Keratinocyte (primary cell): Measurements from ENCODE around the gene CLIP4. TPM values are rescaled to one million over a fixed set of nuclear protein-coding genes. Genes with fewer than 3 reads are reported as not detected.
A peak's percentile ranks its signal among the peaks of the same experiment; 100 is the strongest.

Source experiments
- DNase-seq: peaks from one replicate; pipeline ENCODE4 v3.0.0-alpha.2; 2011; ENCODE audit warnings: low read depth, missing footprints, low spot score
- FAIRE-seq: peaks from 2 replicates; lab custom pipeline; 2011; peaks lifted over from hg19 to GRCh38; lab: Jason Lieb, UNC
- H2AFZ ChIP-seq: 2 replicates; pipeline ENCODE4 v1.6.0; 2012; ENCODE audit warnings: low read length, control low read depth, inconsistent platforms; ENCODE audit not compliant: control insufficient read depth
- H3K27ac ChIP-seq: 2 replicates; pipeline ENCODE4 v1.5.1; 2011; ENCODE audit warnings: low read length; ENCODE audit not compliant: control insufficient read depth, insufficient read depth
- H3K27me3 ChIP-seq: 3 replicates; pipeline ENCODE4 v1.6.0; 2011; ENCODE audit warnings: low read length; ENCODE audit not compliant: control insufficient read depth, insufficient read depth; ENCODE audit errors: extremely low read depth
- H3K36me3 ChIP-seq, 2 experiments: 2 replicates in 1 of 2; 3 replicates in 1 of 2; pipeline ENCODE4 v1.5.1; 2011; ENCODE audit warnings: low read length in 2 of 2, mild to moderate bottlenecking in 1 of 2; ENCODE audit not compliant: control insufficient read depth in 2 of 2, insufficient read depth in 2 of 2; ENCODE audit errors: extremely low read depth in 1 of 2
- H3K4me1 ChIP-seq: 3 replicates; pipeline ENCODE4 v1.5.1; 2011; ENCODE audit warnings: low read length; ENCODE audit not compliant: control insufficient read depth, insufficient read depth; ENCODE audit errors: extremely low read depth
- H3K4me2 ChIP-seq: 3 replicates; pipeline ENCODE4 v1.6.0; 2011; ENCODE audit warnings: low read depth, low read length; ENCODE audit not compliant: control insufficient read depth, insufficient read depth; ENCODE audit errors: extremely low read depth
- H3K4me3 ChIP-seq, 3 experiments: fragments of 200-600 bp in 1 of 3; sonication (generic) in 1 of 3; 2 replicates in 2 of 3; 3 replicates in 1 of 3; pipeline ENCODE4 v1.5.1; 2011 to 2016; ENCODE audit warnings: low read length in 3 of 3, mild to moderate bottlenecking in 3 of 3, control low read depth in 2 of 3, inconsistent platforms in 1 of 3, low read depth in 1 of 3, mixed read lengths in 1 of 3, mixed run types in 1 of 3, moderate library complexity in 1 of 3; ENCODE audit not compliant: control insufficient read depth in 2 of 3, insufficient read depth in 2 of 3; ENCODE audit errors: extremely low read depth in 1 of 3
- H3K79me2 ChIP-seq: 2 replicates; pipeline ENCODE4 v1.6.0; 2012; ENCODE audit warnings: low read length; ENCODE audit not compliant: control insufficient read depth, insufficient read depth
- H3K9ac ChIP-seq: 3 replicates; pipeline ENCODE4 v1.6.0; 2011; ENCODE audit warnings: low read length; ENCODE audit not compliant: control insufficient read depth, insufficient read depth; ENCODE audit errors: extremely low read depth
- H3K9me1 ChIP-seq: 3 replicates; pipeline ENCODE4 v1.6.0; 2011; ENCODE audit warnings: low read length; ENCODE audit not compliant: control insufficient read depth, insufficient read depth; ENCODE audit errors: extremely low read depth
- H3K9me3 ChIP-seq: 2 replicates; pipeline ENCODE4 v1.5.1; 2012; ENCODE audit warnings: low read depth, low read length; ENCODE audit not compliant: control insufficient read depth
- H4K20me1 ChIP-seq: 3 replicates; pipeline ENCODE4 v1.6.0; 2011; ENCODE audit warnings: low read length; ENCODE audit not compliant: control insufficient read depth, insufficient read depth; ENCODE audit errors: extremely low read depth
- CTCF ChIP-seq, 3 experiments: IDR thresholded peaks in 1 of 3; conservative IDR thresholded peaks in 1 of 3; optimal IDR thresholded peaks in 1 of 3; 2 replicates in 2 of 3; 3 replicates in 1 of 3; pipeline versions ENCODE3 to v1.5.1; 2011; ENCODE audit warnings: low read length in 3 of 3, mild to moderate bottlenecking in 3 of 3, moderate library complexity in 2 of 3, control low read depth in 1 of 3, inconsistent platforms in 1 of 3; ENCODE audit not compliant: insufficient read depth in 2 of 3; ENCODE audit errors: extremely low read depth in 1 of 3
- EZH2 ChIP-seq: IDR thresholded peaks from one replicate; pipeline ENCODE4 v1.6.1; 2012; ENCODE audit warnings: inconsistent platforms, mild to moderate bottlenecking, low read length, moderate library complexity
- dilution Hi-C: fragments of 300-500 bp; cut with MboI; formaldehyde crosslinking; loops from one replicate; pipeline ENCODE4 v1.7.0; 2020; ENCODE audit warnings: low sequenced_read_pairs; ENCODE audit not compliant: extremely low pct_ligation_motif_present
- polyA minus RNA-seq, 3 experiments: library from RNA; depleted of rRNA, polyadenylated mRNA; stranded (reverse); fragments of >200 nt; gene quantifications; 1 replicate in 1 of 3; 2 replicates in 1 of 3; 3 replicates in 1 of 3; pipeline ENCODE4 v1.2.3, GENCODE V29; 2011
- polyA plus RNA-seq, 5 experiments: library from polyadenylated mRNA; depleted of rRNA in 3 of 5; stranded (reverse) in 3 of 5; stranded (forward) in 1 of 5; unstranded in 1 of 5; fragments of >200 nt; gene quantifications; 1 replicate in 1 of 5; 2 replicates in 3 of 5; 3 replicates in 1 of 5; pipeline versions ENCODE4 v1.2.1 to v1.2.3, GENCODE V29; 2011 to 2012; ENCODE audit warnings: missing spikeins in 2 of 5, low read depth in 1 of 5, low replicate concordance in 1 of 5

Gene CLIP4
- polyA plus RNA-seq (32.1 to 51.3 TPM (median 46.6 TPM) in 3 replicates), polyA minus RNA-seq (14.5 to 68.6 TPM (median 67.0 TPM) in 3 replicates)
- polyA plus RNA-seq (2011; ENCODE audit: low read depth), result 73.0 TPM
- polyA plus RNA-seq (2011; cell fraction: cytosol; rRNA removed), result 25.9 and 51.5 TPM in 2 replicates
- 59.3 and 81.4 TPM in 2 replicates for polyA plus RNA-seq (2011; cell fraction: nucleus; rRNA removed)
- polyA plus RNA-seq (2012; ENCODE audit: low replicate concordance), result 24.0 and 55.6 TPM in 2 replicates
- 26.7 TPM for polyA minus RNA-seq (2011; cell fraction: cytosol; rRNA and poly(A)+ RNA removed)
- polyA minus RNA-seq (2011; cell fraction: nucleus; rRNA and poly(A)+ RNA removed), result 60.5 and 97.9 TPM in 2 replicates

GRCh38 chr2:29114946-29115609, at the start of gene CLIP4:
Gene CLIP4 (plus strand): TSS chr2:29115415. CDS start chr2:29121389, 5,974 bp downstream.
- Histone ChIP-seq H3K9ac (peak within 1 kb of the TSS; percentile 85), H3K36me3 (peaks cover 0 to 1% of the 10 kb centered on the region in 2 experiments), H3K27ac (peak within 1 kb of the TSS; percentile 99), H3K4me1 (peaks cover 63% of the 10 kb centered on the region), H3K4me3 (peak within 1 kb of the TSS; percentile 62 to 95 (median 67)), H2AFZ (peak within 1 kb of the TSS; percentile 70), H4K20me1 (no peaks in the 10 kb centered on the region), H3K9me3 (no peaks in the 10 kb centered on the region), H3K27me3 (no peaks in the 10 kb centered on the region), H3K79me2 (peaks cover 12% of the 10 kb centered on the region), H3K4me2 (peak within 1 kb of the TSS; percentile 100), H3K9me1 (no peaks in the 10 kb centered on the region)
- DNase-seq (no peak), FAIRE-seq (no peak)
- TF ChIP-seq CTCF (optimal IDR thresholded peaks at IDR 0.05 in 1 of 3, IDR thresholded peaks at IDR 0.05 in 1 of 3, conservative IDR thresholded peaks at IDR 0.05 in 1 of 3; ENCODE audit: extremely low read depth in 1 of 3, insufficient read depth in 2 of 3, low read length in 3 of 3), result no peak
- no peak for TF ChIP-seq EZH2
- dilution Hi-C loops, result no loop called here

- DNase-seq, result peak; percentile 73
- no peaks in the 10 kb centered on the region for H3K36me3 ChIP-seq
- H3K9me1 ChIP-seq, result no peaks in the 10 kb centered on the region
- H3K4me3 ChIP-seq, result peak overlapping the region in 1 of 3 experiments; percentile 9
- peak overlapping the region; percentile 83 for H3K27ac ChIP-seq
- FAIRE-seq, result no peak
- dilution Hi-C loops, result loop anchor here (25.0 kb wide), 1 partner anchor 121 kb away; no protein-coding TSS in a partner anchor
- no peaks in the 10 kb centered on the region for H3K9me3 ChIP-seq
- H3K9ac ChIP-seq, result peak overlapping the region; percentile 33
- no peaks in the 10 kb centered on the region for H4K20me1 ChIP-seq
- H3K4me1 ChIP-seq, result peaks cover 54% of the 10 kb centered on the region
- H2AFZ ChIP-seq, result peak overlapping the region; percentile 70
- TF ChIP-seq CTCF (optimal IDR thresholded peaks at IDR 0.05 in 1 of 3, IDR thresholded peaks at IDR 0.05 in 1 of 3, conservative IDR thresholded peaks at IDR 0.05 in 1 of 3; ENCODE audit: extremely low read depth in 1 of 3, insufficient read depth in 2 of 3, low read length in 3 of 3) (no peak), EZH2 (no peak)
- no peaks in the 10 kb centered on the region for H3K27me3 ChIP-seq
- H3K4me2 ChIP-seq, result peak overlapping the region; percentile 37
- H3K79me2 ChIP-seq, result no peaks in the 10 kb centered on the region
Observed at GRCh38 chr2:29066271-29066860, 48.8 kb upstream of the CLIP4 start.
